ENCODE data around the gene CFD.
"Not testable (repeated sequence)": the region's sequence is repeated elsewhere in the genome, so short reads cannot be mapped to it uniquely, and the experiment has no call there.

The CFD gene

DNA sequence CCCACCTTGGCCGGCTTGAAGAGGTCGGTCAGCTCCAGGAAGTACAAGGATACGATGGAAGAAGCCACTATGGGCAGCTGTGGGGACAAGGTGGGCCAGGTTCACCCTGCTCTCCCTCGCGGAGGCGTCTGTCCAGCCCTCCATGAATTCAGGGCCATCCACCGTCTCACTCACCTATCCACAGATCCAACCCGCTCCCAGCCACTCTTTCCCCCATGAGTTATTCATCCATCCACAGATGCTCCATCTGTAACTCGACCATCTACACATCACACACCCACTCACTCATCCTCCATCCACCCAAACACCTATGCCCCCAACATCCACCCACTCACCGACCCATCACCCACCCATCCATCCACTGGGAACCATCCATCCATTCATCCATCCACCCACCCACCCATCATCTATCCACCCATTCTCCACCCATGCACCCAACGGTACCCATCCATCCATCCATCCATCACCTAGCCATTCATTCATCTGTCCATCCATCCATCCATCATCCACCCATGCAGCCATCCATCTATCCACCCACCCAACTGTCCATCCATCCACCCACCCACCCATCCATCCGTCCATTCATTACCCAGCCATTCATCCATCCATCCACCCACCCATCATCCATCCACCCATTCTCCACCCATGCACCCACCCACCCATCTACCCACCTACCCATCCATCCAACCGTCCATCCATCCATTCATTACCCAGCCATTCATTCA, 43.5 kb upstream of the CFD start:
- no peak for DNase-seq (ENCODE audit: low read depth in 1 of 2, low spot score in 1 of 2)
- in situ Hi-C loops (cut with HindIII; ENCODE audit: low pct_unique_long_range_greater_than_20kb, low sequenced_read_pairs): no loop called here
- TF ChIP-seq JUND (IDR thresholded peaks at IDR 0.05; ENCODE audit: low read depth): no peak

DNA sequence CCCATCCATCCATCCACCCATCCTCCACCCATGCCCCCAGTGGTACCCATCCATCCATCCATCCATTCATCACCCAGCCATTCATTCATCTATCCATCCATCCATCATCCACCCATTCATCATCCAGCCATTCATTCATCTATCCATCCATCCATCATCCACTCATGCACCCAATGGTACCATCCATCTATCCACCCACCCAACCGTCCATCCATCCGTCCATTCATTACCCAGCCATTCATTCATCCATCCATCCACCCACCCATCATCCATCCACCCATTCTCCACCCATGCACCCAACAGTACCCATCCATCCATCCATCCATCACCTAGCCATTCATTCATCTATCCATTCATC, 43.0 kb upstream of the CFD start:
- no peak for DNase-seq (ENCODE audit: low read depth in 1 of 2, low spot score in 1 of 2)
- no peak for TF ChIP-seq JUND (IDR thresholded peaks at IDR 0.05; ENCODE audit: low read depth)
- in situ Hi-C loops (cut with HindIII; ENCODE audit: low pct_unique_long_range_greater_than_20kb, low sequenced_read_pairs): no loop called here

DNA sequence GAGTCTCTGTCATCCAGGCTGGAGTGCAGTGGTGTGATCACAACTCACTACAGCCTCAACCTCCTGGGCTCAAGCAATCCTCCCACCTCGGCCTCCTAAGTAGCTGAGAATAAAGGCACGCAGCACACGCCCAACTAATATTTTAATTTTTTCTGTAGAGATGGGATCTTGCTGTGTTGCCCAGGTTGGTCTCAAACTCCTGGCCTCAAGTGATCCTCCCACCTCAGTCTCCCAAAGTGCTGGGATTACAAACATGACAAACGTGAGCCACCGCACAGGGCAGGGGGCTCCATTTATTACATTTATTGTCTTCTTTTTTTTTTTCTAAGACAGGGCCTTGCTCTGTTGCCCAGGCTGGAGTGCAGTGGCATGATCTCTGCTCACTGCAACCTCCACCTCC, 39.3 kb upstream of the CFD start:
- in situ Hi-C loops (cut with HindIII; ENCODE audit: low pct_unique_long_range_greater_than_20kb, low sequenced_read_pairs); DNase-seq (ENCODE audit: low read depth in 1 of 2, low spot score in 1 of 2): not testable (repeated sequence)

DNA sequence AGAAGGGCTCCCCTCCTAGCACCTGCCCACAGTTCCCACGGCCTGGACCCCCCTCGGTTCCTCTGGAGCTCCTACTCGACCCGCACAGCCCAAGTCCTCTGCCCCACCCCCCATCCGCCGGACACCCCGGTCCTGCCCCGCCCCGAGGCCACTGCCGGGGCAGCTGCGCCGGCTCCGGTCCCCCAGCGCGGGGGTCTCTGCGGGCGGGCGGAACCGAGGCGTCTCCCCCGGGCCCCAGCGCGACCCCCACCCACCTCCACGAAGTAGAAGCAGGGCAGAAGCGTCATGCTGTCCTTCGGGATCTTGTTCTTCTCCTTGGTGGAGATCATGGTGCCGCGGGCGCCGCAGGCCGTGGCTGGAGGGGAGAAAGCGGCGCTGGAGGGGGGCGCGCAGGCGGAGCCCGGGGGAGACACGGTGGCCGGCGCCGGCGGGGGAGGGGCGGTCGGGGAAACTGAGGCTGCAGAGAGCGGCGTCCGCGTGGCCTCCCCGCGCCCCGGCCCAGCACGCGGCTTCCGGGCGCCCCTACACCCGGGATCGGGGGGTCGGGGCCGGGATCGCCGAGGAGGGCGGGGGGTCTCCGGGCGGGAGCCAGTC, 38.1 kb upstream of the CFD start:
- no peak for DNase-seq (ENCODE audit: low read depth in 1 of 2, low spot score in 1 of 2)
- no peak for TF ChIP-seq JUND (IDR thresholded peaks at IDR 0.05; ENCODE audit: low read depth)
- in situ Hi-C loops (cut with HindIII; ENCODE audit: low pct_unique_long_range_greater_than_20kb, low sequenced_read_pairs): no loop called here

DNA sequence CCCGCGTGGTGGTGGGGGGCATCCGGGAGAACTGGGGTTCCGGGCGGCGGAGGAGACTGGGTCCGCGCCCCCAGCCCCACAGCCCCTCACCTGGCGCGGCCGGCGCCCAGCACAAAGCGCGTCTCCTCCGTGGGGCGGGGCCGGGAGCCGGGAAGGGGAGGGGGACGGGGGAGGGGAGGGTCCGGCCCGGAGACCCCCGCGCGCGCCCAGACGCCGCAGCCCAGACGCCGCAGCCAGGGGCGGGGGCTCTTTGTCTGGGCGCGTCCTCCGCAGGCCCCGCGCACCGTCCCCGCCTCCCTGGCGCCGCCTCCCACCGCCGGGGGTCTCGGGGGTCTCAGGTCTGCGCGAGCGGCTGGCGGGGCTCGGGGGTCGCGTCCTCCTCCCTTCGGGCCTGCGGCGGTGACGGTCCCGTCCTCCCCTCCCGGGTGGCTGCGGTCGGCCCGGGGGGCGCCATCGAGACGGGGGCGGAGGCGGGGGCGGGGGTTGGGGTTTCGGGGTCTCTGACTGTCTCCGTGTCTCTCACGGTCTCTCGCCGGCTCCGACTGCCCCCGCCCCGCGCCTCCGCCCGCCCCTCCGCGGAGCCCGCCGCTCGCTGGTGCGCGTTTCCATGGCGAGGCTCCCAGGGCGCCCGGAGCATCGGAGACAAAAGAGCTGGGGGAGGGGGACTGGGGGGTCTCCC, 37.5 kb upstream of the CFD start, which contains the start of gene PLPPR3:
Gene PLPPR3, minus strand, starts transcription at position 131 of the 679 bp plus-strand sequence. CDS start 396 bp downstream, outside the sequence.
- TF ChIP-seq JUND (IDR thresholded peaks at IDR 0.05; ENCODE audit: low read depth): no peak
- in situ Hi-C loops (cut with HindIII; ENCODE audit: low pct_unique_long_range_greater_than_20kb, low sequenced_read_pairs): no loop called here
- no peak for DNase-seq (ENCODE audit: low read depth in 1 of 2, low spot score in 1 of 2)

DNA sequence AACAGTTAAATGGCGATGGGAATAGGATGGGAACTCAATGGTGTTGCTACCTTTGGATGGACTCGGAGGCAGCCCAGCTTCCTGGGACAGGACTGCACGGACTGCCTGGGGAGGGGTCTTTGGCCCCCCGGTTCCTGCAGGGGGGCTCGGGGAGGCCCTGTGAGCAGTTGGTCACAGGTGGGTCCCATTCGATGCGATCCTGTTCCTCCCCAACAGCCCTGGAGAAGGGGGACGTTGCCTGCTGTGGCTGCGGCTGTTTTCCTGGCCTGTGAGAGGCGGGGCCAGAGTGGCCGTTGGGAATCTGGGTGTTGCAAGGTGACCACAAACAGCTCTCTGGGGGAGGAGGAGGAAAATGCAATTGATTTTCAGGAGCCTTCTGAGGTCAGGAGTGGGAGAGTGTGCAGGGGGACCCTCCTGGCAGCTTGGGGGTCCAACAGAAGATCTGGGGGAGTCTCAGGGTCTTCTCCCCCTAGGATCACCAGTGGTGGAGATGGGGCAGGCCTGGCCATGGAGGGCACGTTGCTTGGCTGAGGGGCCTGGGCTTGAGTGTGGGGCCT, 35.8 kb upstream of the CFD start:
- TF ChIP-seq JUND (IDR thresholded peaks at IDR 0.05; ENCODE audit: low read depth): no peak
- peak in 1 of 2 experiments; percentile 76 for DNase-seq (ENCODE audit: low read depth in 1 of 2, low spot score in 1 of 2)
- in situ Hi-C loops (cut with HindIII; ENCODE audit: low pct_unique_long_range_greater_than_20kb, low sequenced_read_pairs): no loop called here

DNA sequence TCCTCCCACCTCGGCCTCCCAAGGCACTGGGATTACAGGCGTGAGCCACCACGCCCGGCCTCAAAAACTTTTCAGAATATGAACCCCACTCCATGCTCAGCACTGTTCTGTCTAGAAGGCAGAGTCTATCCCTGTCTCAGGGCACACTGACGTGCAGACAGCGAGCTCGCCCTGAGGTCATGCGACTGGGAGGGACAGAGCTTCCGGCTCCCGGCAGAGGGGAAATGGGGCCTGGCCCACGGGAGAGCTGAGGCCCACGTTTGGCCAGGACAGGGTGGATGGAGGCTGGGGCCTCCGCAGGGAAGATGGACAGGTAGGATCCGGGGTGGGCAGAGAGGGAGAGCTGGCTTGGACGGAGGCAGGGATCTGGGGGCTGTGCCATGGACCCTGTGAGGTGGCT, 34.6 kb upstream of the CFD start:
- no peak for TF ChIP-seq JUND (IDR thresholded peaks at IDR 0.05; ENCODE audit: low read depth)
- in situ Hi-C loops (cut with HindIII; ENCODE audit: low pct_unique_long_range_greater_than_20kb, low sequenced_read_pairs): no loop called here
- DNase-seq (ENCODE audit: low read depth in 1 of 2, low spot score in 1 of 2): no peak

DNA sequence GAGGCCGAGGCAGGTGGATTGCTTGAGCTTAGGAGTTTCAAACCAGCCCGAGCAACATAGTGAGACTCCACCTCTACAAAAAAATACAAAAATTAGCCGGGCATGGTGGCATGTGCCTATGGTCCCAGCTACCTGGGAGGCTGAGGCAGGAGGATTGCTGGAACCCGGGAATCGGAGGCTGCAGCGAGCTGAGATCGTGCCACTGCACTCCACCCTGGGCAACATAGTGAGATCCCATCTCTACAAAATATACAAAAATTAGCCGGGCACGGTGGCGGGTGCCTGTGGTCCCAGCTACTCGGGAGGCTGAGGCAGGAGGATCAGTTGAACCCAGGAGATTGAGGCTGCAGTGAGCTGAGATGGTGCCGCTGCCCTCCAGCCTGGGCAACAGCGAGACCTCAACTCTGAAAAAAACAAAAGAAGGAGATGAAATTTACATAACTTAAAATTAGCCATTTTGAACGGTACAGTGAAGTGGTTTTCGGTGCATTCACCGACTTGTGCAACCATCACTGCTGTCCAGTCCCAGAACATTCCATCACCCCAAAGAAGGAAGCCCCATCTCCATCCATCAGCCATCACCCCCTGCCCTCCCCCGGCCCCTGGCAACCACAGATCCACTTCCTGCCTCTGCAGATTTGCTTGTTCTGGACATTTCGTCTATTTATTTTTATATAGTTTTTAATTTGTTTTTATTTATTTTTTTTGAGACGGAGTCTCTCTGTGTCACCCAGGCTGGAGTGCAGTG, 33.4 kb upstream of the CFD start:
- in situ Hi-C loops (cut with HindIII; ENCODE audit: low pct_unique_long_range_greater_than_20kb, low sequenced_read_pairs): no loop called here
- TF ChIP-seq JUND (IDR thresholded peaks at IDR 0.05; ENCODE audit: low read depth): no peak
- no peak for DNase-seq (ENCODE audit: low read depth in 1 of 2, low spot score in 1 of 2)

DNA sequence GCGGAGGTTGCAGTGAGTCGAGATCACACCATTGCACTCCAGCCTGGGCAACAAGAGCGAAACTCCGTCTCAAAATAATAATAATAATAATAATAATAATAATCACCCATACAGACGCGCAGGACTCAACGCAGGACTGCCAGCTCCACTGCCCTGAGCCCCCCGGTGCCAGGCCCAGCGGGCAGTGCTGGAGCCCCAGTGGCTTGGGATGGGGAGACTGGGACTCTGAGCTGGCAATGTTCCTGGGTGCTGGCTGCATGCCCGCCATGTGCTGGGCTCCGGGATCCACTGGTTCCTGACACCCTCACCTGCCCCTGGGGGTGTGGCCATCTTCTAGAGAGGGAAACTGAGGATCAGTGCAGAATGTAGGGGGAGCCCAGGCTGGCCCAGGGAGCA, 32.2 kb upstream of the CFD start:
- in situ Hi-C loops (cut with HindIII; ENCODE audit: low pct_unique_long_range_greater_than_20kb, low sequenced_read_pairs): no loop called here
- DNase-seq (ENCODE audit: low read depth in 1 of 2, low spot score in 1 of 2): no peak
- no peak for TF ChIP-seq JUND (IDR thresholded peaks at IDR 0.05; ENCODE audit: low read depth)

DNA sequence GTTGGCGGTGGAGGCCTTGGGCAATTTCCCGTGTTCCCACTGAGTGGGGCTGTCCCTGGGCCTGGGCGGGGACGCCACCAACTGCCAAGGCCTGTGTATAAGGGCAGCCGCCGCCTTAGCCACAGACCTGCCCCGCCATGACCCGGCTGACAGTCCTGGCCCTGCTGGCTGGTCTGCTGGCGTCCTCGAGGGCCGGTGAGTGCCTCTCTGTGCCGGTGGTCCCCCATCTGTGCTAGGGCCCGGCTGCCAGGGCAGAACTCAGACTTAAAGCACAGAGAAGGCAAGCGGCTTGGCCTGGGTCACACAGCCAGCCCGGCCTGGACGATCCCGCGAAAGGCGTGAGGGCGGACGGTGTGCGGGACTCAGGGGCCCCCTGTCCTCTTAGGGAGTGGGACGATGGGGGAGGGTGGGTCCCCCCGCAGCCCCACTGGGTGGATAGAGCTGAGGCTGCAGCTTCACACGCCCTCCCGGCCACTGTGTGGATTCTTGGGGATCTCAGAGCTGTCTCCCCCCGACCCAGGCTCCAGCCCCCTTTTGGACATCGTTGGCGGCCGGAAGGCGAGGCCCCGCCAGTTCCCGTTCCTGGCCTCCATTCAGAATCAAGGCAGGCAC, 31.6 kb upstream of the CFD start, which contains the start of gene AZU1:
Gene AZU1, plus strand, starts transcription at position 128 of the 612 bp plus-strand sequence. Its CDS starts 10 bp downstream, at position 138.
- in situ Hi-C loops (cut with HindIII; ENCODE audit: low pct_unique_long_range_greater_than_20kb, low sequenced_read_pairs): no loop called here
- no peak for TF ChIP-seq JUND (IDR thresholded peaks at IDR 0.05; ENCODE audit: low read depth)
- no peak for DNase-seq (ENCODE audit: low read depth in 1 of 2, low spot score in 1 of 2)

DNA sequence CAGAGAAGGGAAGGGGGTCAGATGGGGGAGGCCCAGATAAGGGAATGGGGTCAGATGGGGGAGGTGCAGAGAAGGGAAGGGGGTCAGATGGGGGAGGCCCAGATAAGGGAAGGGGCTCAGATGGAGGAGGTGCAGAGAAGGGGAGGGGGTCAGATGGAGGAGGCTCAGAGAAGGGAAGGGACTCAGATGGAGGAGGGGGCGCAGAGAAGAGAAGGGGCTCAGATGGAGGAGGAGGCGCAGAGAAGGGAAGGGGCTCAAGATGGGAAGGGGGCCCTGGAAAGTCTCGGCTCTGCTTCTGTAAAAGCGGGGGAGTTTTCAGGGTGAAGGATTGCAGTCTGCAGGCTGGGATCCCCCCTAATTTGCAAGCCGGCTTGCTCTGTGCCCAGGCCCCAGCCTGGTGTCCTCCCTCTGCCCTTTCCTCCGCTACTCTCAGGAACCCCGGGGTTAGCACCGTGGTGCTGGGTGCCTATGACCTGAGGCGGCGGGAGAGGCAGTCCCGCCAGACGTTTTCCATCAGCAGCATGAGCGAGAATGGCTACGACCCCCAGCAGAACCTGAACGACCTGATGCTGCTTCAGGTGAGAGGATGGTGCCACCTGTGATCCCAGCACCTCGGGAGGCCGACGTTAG, 30.2 kb upstream of the CFD start:
- TF ChIP-seq JUND (IDR thresholded peaks at IDR 0.05; ENCODE audit: low read depth): no peak
- in situ Hi-C loops (cut with HindIII; ENCODE audit: low pct_unique_long_range_greater_than_20kb, low sequenced_read_pairs): no loop called here
- no peak for DNase-seq (ENCODE audit: low read depth in 1 of 2, low spot score in 1 of 2)

All from T47D (cell line).